ENCODE data around the gene SLC25A1. TPM values are rescaled to one million over a fixed set of nuclear protein-coding genes. Genes with fewer than 3 reads are reported as not detected.
A peak's percentile ranks its signal among the peaks of the same experiment; 100 is the strongest.

SLC25A1 gene
- total RNA-seq, 1 donor from 2014 or later: 152 TPM

- ATAC-seq (no peak), DNase-seq (ENCODE audit: low spot score) (no peak)
Measured at GRCh38 chr22:19182472-19183157, 4.1 kb upstream of the SLC25A1 start.

GRCh38 chr22:19181786-19182471 is 3.4 kb upstream of the SLC25A1 start:
- DNase-seq (ENCODE audit: low spot score) (no peak), ATAC-seq (no peak)

DNA sequence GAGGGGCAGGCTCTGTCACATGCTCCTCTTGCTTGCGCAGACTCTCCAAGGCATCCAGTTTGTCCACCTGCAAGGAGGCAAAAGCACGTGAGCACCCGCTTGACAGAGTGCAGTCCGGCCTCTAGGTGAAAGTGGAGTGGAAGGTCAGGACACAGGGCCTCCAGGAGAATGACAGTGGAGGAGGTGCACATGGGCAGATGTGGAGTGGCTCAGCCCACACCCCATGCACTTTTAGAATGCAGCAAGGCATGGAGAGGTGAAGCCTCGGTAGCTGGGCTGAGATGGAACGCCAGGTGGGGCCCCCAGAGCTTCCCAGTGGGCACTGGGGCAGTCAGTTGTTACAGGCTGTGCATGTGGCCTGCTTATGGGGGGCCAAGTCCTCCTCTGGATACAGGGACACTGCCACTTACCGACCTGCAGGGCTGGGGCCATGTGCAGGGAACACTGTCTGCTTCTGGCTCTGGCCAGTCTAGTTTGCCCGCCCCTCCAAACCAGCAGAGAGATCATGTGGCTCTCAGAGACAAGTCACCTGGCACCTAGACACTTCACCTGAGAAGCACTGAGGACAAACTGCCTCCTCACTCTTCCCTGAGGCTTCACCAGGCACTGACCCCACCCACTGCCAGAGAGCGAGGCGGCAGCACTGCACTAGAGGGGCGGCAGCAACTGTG is 2.3 kb upstream of the SLC25A1 start:
- DNase-seq (ENCODE audit: low spot score) (no peak), ATAC-seq (no peak)

DNA sequence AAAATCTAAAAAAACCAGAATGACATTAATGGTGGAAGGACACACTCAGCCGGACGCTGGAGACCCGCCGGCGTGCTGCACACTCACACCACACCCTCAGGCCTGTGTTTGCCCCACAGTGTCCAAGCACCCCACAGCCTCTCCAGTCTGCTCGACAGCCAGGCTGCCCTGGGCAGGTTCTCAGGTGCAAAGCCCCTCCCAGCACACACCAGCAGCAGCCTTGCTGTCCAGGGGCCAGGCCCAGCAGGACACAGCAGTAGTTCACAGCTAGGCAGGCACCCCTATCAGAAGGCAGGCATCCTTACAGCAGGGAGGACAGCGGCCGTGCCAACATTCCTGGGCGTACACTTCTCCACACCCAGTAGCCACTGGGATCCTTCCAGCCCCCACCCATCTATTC is 1.7 kb upstream of the SLC25A1 start:
- ATAC-seq: no peak
- DNase-seq (ENCODE audit: low spot score): no peak

DNA sequence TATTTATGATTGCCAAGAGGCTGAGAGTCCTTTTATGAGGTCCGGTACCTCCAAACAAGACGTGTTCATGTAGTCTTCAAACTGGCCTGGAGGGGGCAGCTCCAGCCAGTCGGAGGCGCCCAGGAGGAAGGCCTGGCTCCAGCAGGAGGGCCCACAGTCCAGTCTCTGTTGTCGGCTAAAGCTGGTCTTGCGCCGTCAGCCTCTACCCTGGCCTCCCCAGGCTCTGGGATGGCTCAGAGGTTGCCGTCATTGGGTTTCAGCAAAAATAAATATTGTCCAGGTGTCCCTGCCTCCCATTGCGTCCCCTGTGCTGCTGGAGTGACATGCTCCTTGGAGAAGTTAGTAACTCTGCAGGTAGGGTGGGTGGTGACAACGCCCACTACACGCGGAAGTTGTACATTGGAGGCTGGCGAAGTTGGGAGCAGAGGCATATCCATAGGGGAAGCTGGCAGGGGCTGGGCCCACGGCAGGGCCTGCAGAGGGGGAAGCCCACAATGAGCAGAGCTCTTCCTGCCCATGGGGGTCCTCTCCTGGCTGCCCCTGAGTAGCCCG is 1.0 kb upstream of the SLC25A1 start:
- peak; percentile 60 for ATAC-seq
- DNase-seq (ENCODE audit: low spot score): peak; percentile 81

DNA sequence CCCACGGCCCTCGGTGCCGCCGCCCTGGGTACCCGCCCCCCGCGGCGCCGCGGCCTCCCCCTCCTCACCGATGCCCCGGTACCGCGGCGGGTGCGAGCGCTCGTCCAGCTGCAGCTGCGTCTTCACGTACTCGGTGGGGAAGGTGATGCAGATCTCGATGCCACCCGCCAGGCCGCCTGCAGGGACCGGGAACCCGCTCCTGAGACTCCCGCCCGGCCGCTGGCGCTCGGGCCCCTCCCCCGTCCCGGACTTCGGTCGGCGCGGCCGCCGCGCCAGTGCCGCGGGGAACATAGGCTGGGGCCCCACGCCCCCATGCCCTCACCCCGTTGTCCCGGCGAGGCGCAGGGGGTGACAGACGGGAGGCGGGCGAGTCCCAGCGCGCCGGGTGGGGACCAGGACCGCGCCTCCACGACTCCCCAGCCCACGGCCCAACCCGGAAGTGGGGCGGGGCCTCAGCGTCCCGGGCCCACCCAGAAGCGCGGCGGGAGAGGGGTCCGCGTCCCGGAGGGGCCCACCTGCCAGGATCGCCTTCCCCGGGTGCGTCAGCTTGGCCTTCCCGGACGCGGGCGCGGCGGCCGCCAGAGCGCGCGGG is 375 bp downstream of the SLC25A1 start:
- ATAC-seq: peak; percentile 31
- no peak for DNase-seq (ENCODE audit: low spot score)

- DNase-seq (ENCODE audit: low spot score) (peak; percentile 74), ATAC-seq (peak; percentile 31)
Measured at GRCh38 chr22:19177164-19178064, 1.1 kb downstream of the SLC25A1 start.

GRCh38 chr22:19176732-19177131 is 1.8 kb downstream of the SLC25A1 start:
- DNase-seq (ENCODE audit: low spot score): no peak
- ATAC-seq: no peak

GRCh38 chr22:19176175-19176643 is 2.3 kb downstream of the SLC25A1 start:
- no peak for DNase-seq (ENCODE audit: low spot score)

GRCh38 chr22:19175602-19176174 is 2.8 kb downstream of the SLC25A1 start:
- ATAC-seq: no peak
- peak; percentile 72 for DNase-seq (ENCODE audit: low spot score)

More at GRCh38 chr22:19176175-19176643, 2.3 kb downstream of the SLC25A1 start:
- no peak for ATAC-seq

DNA sequence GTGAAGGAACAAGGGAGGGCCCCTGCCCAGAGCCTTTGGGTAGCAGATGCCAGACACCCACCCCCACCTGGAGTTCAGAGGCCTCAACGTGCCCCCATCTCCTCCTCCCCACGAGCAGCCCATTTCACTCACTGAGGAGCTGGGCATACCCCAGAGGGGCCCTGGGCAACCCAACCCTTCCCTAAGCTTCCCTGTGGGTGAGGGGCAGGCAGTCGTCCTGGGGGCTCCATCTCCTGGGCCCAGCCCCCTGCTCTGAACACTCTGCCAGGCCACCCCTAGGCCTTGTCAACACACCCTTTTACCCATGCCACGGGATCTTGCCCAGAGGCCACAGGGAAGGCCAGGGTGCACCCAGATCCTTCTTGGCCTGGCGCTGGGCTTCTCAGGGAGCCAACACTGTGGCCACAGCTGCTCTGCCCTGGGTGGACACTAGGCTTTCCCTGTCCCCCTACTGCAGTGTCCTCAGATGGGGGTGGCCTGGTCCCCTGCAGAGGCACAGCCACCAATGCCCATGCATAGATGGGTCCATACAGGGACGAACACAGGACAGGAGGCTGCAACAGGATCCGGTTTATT is 3.4 kb downstream of the SLC25A1 start:
- peak; percentile 62 for DNase-seq (ENCODE audit: low spot score)

DNA sequence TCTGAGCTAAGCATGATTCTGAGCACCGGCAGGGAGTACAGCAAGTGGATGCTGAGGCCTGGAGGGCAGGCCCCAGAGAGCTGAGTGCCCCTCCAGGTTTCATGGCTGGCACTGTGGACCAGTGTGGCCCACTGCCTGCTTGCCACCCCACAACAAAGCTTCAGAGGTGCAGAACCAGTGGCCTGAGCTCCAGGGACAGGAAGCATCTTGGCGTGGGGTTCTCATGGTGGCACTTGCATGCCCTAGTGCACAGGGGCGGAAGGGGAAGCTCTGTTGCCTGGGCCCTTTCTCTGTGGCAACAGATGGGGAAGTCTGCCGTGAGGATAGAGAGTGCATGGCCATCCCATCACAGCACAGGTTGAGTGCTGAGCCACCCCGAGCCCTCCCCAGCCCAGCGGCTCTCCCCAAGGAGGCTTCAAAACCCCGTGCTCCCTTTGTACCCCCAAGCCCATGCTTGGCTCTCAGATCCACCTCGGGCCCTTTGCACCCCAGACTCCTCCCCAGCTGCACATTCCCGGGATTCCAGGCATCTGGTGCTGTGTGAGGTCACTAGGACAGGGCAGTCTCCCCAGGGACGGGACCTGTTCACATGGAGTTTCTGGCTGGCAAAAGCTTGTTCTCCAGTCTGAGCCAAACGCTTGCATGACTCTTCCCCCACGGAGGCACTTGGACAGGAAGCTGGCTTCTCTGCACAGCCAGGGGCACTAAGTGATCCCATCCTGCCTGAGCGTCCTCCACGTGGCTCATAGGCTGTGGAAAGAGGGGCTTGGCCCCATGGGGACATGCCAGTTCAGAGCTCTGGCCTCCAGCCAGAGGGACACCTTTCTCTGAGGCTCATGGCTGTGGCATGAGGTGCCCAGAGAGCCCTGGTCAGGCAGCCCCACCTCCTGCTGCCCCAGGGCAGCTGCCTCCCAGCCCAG is 4.2 kb downstream of the SLC25A1 start:
- ATAC-seq (peak; percentile 25), DNase-seq (ENCODE audit: low spot score) (peak; percentile 90)

More for the DNA sequence above, 3.4 kb downstream of the SLC25A1 start:
- no peak for ATAC-seq

DNA sequence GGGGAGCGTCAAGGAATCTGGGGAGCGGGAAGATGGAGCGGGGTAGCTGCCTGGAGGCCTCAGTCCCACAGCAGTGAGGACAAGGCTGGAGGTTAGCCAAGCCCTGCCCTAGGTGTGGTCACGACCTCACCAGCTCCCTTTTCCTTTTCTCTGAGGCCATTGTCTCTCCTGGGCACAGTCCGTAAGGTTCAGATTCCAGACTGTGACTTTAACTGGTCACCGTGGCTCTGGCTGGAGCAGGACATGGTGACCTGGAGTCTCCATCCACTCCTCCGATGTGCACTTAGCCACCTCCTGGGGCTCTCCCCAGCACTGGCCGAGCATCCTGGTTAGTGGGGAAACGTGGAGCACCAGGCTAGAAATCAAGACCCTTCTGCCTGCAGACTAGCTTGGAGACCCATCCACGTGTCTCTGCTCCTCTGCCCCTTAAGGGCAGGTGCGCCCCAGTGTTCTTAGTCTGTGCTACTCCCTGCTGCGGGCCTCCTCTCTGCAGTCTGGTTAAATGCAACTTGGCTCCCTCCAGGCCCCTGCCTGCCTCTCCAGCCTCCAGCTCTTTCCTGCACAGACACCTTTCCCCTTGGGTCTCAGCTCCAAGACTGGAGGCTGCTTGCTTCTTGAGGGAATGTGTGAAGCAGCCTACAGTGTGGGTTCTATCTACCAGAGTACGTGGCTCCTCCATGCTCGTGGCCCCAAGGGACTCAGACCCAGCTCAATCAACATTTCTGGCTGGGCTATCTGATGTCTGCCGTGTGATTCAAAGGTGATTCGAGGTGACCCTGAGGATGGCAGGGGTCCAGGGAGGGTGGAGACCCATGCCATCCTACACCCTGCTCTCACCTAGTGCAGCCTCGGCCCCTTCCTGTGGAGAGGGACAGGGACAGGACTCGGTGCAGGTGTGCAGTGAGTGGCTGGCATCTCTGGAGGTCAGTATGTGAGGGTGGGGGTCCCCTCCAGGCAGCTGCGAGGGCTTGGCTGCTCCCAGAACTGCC is 5.2 kb downstream of the SLC25A1 start:
- ATAC-seq (no peak), DNase-seq (ENCODE audit: low spot score) (no peak)

- no peak for ATAC-seq
- DNase-seq (ENCODE audit: low spot score): no peak
Measured at GRCh38 chr22:19172213-19173046, 6.1 kb downstream of the SLC25A1 start.

GRCh38 chr22:19169947-19170318 is 8.6 kb downstream of the SLC25A1 start:
- no peak for DNase-seq (ENCODE audit: low spot score)
- no peak for ATAC-seq
